Fibroblast of lung (primary cell): ENCODE results near the gene WDR7. TPM values are rescaled to one million over a fixed set of nuclear protein-coding genes. Genes with fewer than 3 reads are reported as not detected.
"Not testable (repeated sequence)": the region's sequence is repeated elsewhere in the genome, so short reads cannot be mapped to it uniquely, and the experiment has no call there.

Experiments
- DNase-seq, 2 donors: peaks; one replicate each; pipeline versions ENCODE4 v3.0.0 to v3.0.0-alpha.2; 2010; ENCODE audit warnings: low read depth in 2 of 2
- H2AFZ ChIP-seq: 2 replicates; pipeline ENCODE4 v1.5.1; 2012; ENCODE audit warnings: low read length, control low read depth, inconsistent platforms
- H3K27ac ChIP-seq: 2 replicates; pipeline ENCODE4 v1.5.1; 2011; ENCODE audit warnings: low read length, control low read depth; ENCODE audit not compliant: insufficient read depth
- H3K27me3 ChIP-seq: 2 replicates; pipeline ENCODE4 v1.5.1; 2011; ENCODE audit warnings: mild to moderate bottlenecking, low read length; ENCODE audit not compliant: control insufficient read depth, insufficient read depth
- H3K36me3 ChIP-seq: 2 replicates; pipeline ENCODE4 v1.5.1; 2011; ENCODE audit warnings: low read length; ENCODE audit not compliant: control insufficient read depth, insufficient read depth
- H3K4me1 ChIP-seq: 2 replicates; pipeline ENCODE4 v1.5.1; 2011; ENCODE audit warnings: low read length; ENCODE audit not compliant: control insufficient read depth, insufficient read depth; ENCODE audit errors: extremely low read depth
- H3K4me2 ChIP-seq: 2 replicates; pipeline ENCODE4 v1.5.1; 2011; ENCODE audit warnings: low read length, control low read depth; ENCODE audit not compliant: insufficient read depth; ENCODE audit errors: extremely low read depth
- H3K4me3 ChIP-seq, 4 experiments: fragments of 200-600 bp in 1 of 4; sonication (generic) in 1 of 4; replicated peaks in 1 of 4; 2 replicates each; pipeline ENCODE4 v1.5.1; 2011 to 2016; ENCODE audit warnings: low read length in 4 of 4, low read depth in 3 of 4, mild to moderate bottlenecking in 3 of 4, control low read depth in 2 of 4, inconsistent platforms in 1 of 4, mixed read lengths in 1 of 4; ENCODE audit not compliant: insufficient read depth in 1 of 4; ENCODE audit errors: control extremely low read depth in 1 of 4
- H3K79me2 ChIP-seq: 2 replicates; pipeline ENCODE4 v1.5.1; 2012; ENCODE audit warnings: mild to moderate bottlenecking, low read length, inconsistent platforms; ENCODE audit not compliant: control insufficient read depth, insufficient read depth
- H3K9ac ChIP-seq: 2 replicates; pipeline ENCODE4 v1.5.1; 2011; ENCODE audit warnings: mild to moderate bottlenecking, low read length, control low read depth; ENCODE audit not compliant: insufficient read depth
- H3K9me3 ChIP-seq: 2 replicates; pipeline ENCODE4 v1.5.1; 2012; ENCODE audit warnings: low read depth, low read length; ENCODE audit not compliant: control insufficient read depth, insufficient read depth
- H4K20me1 ChIP-seq: 2 replicates; pipeline ENCODE4 v1.5.1; 2011; ENCODE audit warnings: low read length; ENCODE audit not compliant: control insufficient read depth, insufficient read depth; ENCODE audit errors: extremely low read depth
- EZH2 ChIP-seq: IDR thresholded peaks from 2 replicates; pipeline ENCODE4 v1.5.1; 2012; ENCODE audit warnings: low read length, control low read depth, mild to moderate bottlenecking; ENCODE audit errors: missing control alignments
- polyA plus RNA-seq, 2 donors: library from polyadenylated mRNA; depleted of rRNA in 1 of 2; stranded (reverse) in 1 of 2; unstranded in 1 of 2; fragments of >200 nt; gene quantifications; 2 replicates each; pipeline ENCODE4 v1.2.1, GENCODE V29; 2011 to 2012; ENCODE audit warnings: missing spikeins in 1 of 2
- total RNA-seq: library from RNA; depleted of rRNA; stranded (reverse); fragments of >200 nt; gene quantifications from 2 replicates; pipeline ENCODE4 v1.2.1, GENCODE V29; 2014
- TF ChIP-seq, protein P1 (sequence below), 2 donors: IDR thresholded peaks in 1 of 2; conservative IDR thresholded peaks in 1 of 2; 1 replicate in 1 of 2; 2 replicates in 1 of 2; pipeline ENCODE4 v1.5.1; 2011 to 2012; ENCODE audit warnings: low read length in 2 of 2, control low read depth in 1 of 2, inconsistent platforms in 1 of 2, low read depth in 1 of 2, mild to moderate bottlenecking in 1 of 2

Gene WDR7
- total and polyA plus RNA-seq, 2 donors (not counting 1 experiment from before 2014, with no cell fraction given) = 7.2 to 27.2 TPM

DNA sequence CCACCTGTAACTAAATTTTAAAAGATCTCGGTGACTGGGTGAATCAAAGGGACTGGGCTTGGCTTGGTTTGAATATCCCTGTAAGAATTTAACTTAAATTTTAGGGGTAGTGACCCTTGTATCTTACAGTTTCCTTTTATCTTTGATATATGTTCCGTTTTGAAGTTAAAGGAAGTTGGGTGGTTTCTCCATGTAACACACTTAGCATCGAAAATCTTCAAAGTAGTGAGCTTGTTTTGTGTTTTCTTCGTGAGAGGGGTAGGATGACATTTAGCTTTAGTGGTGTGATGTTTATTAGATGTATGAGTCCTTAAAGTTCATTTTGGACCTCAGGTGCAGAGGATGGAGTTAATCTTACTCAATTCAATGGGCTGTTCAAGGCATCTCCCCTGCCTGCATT lies 1.6 kb downstream of the WDR7 start:
- peaks cover 23% of the 10 kb centered on the region for H3K79me2 ChIP-seq

DNA sequence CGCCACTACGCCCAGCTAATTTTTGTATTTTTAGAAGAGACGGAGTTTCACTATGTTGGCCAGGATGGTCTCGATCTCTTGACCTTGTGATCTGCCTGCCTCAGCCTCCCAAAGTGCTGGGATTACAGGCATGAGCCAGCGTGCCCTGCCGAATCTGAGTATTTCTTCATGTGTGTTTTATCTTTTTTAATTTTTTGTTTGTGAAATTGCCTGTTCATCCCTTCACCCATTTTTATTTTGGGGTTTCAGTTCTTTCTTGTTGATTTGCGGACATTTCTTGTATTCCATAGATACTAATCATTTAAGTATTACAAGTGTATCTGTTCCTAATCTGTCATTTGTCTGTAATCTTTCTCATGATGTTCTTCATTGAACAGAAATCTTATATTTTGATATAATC lies 3.1 kb downstream of the WDR7 start:
- H3K4me3 ChIP-seq, H3K27me3 ChIP-seq, DNase-seq, H3K4me2 ChIP-seq, H3K36me3 ChIP-seq, H3K4me1 ChIP-seq, H2AFZ ChIP-seq, H4K20me1 ChIP-seq, H3K9me3 ChIP-seq, H3K27ac ChIP-seq, H3K9ac ChIP-seq: not testable (repeated sequence)
- peaks cover 23% of the 10 kb centered on the region for H3K79me2 ChIP-seq

More for the DNA sequence above, 1.6 kb downstream of the WDR7 start:
- Histone ChIP-seq H4K20me1 (peaks cover 1% of the 10 kb centered on the region), H3K4me1 (peaks cover 2% of the 10 kb centered on the region), H3K4me3 (no peak overlapping the region), H3K27ac (no peak overlapping the region), H3K9ac (no peak overlapping the region), H3K36me3 (no peaks in the 10 kb centered on the region), H2AFZ (no peak overlapping the region), H3K4me2 (no peak overlapping the region), H3K9me3 (no peaks in the 10 kb centered on the region), H3K27me3 (no peaks in the 10 kb centered on the region)
- TF ChIP-seq, protein P1, sequence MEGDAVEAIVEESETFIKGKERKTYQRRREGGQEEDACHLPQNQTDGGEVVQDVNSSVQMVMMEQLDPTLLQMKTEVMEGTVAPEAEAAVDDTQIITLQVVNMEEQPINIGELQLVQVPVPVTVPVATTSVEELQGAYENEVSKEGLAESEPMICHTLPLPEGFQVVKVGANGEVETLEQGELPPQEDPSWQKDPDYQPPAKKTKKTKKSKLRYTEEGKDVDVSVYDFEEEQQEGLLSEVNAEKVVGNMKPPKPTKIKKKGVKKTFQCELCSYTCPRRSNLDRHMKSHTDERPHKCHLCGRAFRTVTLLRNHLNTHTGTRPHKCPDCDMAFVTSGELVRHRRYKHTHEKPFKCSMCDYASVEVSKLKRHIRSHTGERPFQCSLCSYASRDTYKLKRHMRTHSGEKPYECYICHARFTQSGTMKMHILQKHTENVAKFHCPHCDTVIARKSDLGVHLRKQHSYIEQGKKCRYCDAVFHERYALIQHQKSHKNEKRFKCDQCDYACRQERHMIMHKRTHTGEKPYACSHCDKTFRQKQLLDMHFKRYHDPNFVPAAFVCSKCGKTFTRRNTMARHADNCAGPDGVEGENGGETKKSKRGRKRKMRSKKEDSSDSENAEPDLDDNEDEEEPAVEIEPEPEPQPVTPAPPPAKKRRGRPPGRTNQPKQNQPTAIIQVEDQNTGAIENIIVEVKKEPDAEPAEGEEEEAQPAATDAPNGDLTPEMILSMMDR (conservative IDR thresholded peaks at IDR 0.05 in 1 of 2, IDR thresholded peaks at IDR 0.05 in 1 of 2; ENCODE audit: low read depth in 1 of 2, low read length in 2 of 2) = no peak
- no peak for TF ChIP-seq EZH2
- DNase-seq = no peak

- H3K36me3 ChIP-seq = no peaks in the 10 kb centered on the region
- no peaks in the 10 kb centered on the region for H3K9me3 ChIP-seq
- TF ChIP-seq EZH2 = no peak
- TF ChIP-seq, protein P1 (conservative IDR thresholded peaks at IDR 0.05 in 1 of 2, IDR thresholded peaks at IDR 0.05 in 1 of 2; ENCODE audit: low read depth in 1 of 2, low read length in 2 of 2) = no peak
- H2AFZ ChIP-seq = no peak overlapping the region
- no peaks in the 10 kb centered on the region for H3K27me3 ChIP-seq
- H4K20me1 ChIP-seq = peaks cover 1% of the 10 kb centered on the region
- peaks cover 12% of the 10 kb centered on the region for H3K79me2 ChIP-seq
- no peak overlapping the region for H3K4me2 ChIP-seq
- H3K27ac ChIP-seq = no peak overlapping the region
- H3K4me1 ChIP-seq = no peaks in the 10 kb centered on the region
- no peak overlapping the region for H3K4me3 ChIP-seq
- no peak for DNase-seq
- H3K9ac ChIP-seq = no peak overlapping the region
Measured at GRCh38 chr18:56658261-56658660, 7.1 kb downstream of the WDR7 start.
